OCI-LY1 (cell line): ENCODE measurements around the gene ZNRF1.

ENCODE experiments used
- H2AFZ ChIP-seq: fragments of 200-600 bp; sonication (generic), shearing (Covaris generic); 2 replicates; pipeline ENCODE4 v1.6.0; 2014; ENCODE audit warnings: antibody characterized with exemption, mild to moderate bottlenecking, low read length
- H3F3A ChIP-seq: fragments of 200-600 bp; sonication (generic), shearing (Covaris generic); 2 replicates; pipeline ENCODE4 v1.6.0; 2014; ENCODE audit warnings: mild to moderate bottlenecking, antibody characterized with exemption, low read length, moderate library complexity; ENCODE audit not compliant: insufficient read depth
- H3K27ac ChIP-seq: fragments of 200-600 bp; sonication (generic); 2 replicates; pipeline ENCODE4 v1.5.1; 2014; ENCODE audit warnings: low read length, mixed run types, mild to moderate bottlenecking, low read depth; ENCODE audit not compliant: poor library complexity, severe bottlenecking
- H3K27me3 ChIP-seq: fragments of 200-600 bp; sonication (generic); 2 replicates; pipeline ENCODE4 v1.6.0; 2014; ENCODE audit warnings: antibody characterized with exemption, mild to moderate bottlenecking, low read length, moderate library complexity; ENCODE audit not compliant: insufficient read depth
- H3K36me3 ChIP-seq: fragments of 200-600 bp; sonication (generic); 2 replicates; pipeline ENCODE4 v1.6.1; 2014; ENCODE audit warnings: mild to moderate bottlenecking, antibody characterized with exemption, low read length, moderate library complexity, mixed read lengths; ENCODE audit not compliant: insufficient read depth
- H3K4me1 ChIP-seq: fragments of 200-600 bp; sonication (generic); 2 replicates; pipeline ENCODE4 v1.5.1; 2014; ENCODE audit warnings: mild to moderate bottlenecking, low read length, moderate library complexity; ENCODE audit not compliant: insufficient read depth, severe bottlenecking
- H3K4me2 ChIP-seq: fragments of 200-600 bp; sonication (generic), shearing (Covaris generic); 2 replicates; pipeline ENCODE4 v1.6.1; 2014; ENCODE audit warnings: low read length
- H3K4me3 ChIP-seq: fragments of 200-600 bp; sonication (generic); 2 replicates; pipeline ENCODE4 v1.5.1; 2014; ENCODE audit warnings: low read length, low read depth, mild to moderate bottlenecking, mixed read lengths; ENCODE audit not compliant: poor library complexity, severe bottlenecking
- H3K79me2 ChIP-seq: fragments of 200-600 bp; shearing (Covaris generic); 2 replicates; pipeline ENCODE4 v1.6.1; 2016; ENCODE audit warnings: mixed run types, low read length, mixed read lengths; ENCODE audit not compliant: insufficient read depth
- H3K9ac ChIP-seq: fragments of 200-600 bp; sonication (generic), shearing (Covaris generic); 2 replicates; pipeline ENCODE4 v1.6.1; 2014; ENCODE audit warnings: mild to moderate bottlenecking, low read length, mixed read lengths
- H3K9me2 ChIP-seq: fragments of 200-600 bp; sonication (generic), shearing (Covaris generic); 2 replicates; pipeline ENCODE4 v1.6.1; 2014; ENCODE audit warnings: low read depth, mild to moderate bottlenecking, low read length, mixed read lengths
- H3K9me3 ChIP-seq: fragments of 200-600 bp; shearing (Covaris generic); 2 replicates; pipeline ENCODE4 v1.6.1; 2014; ENCODE audit warnings: low read length, mixed read lengths
- H4K20me1 ChIP-seq: fragments of 200-600 bp; sonication (generic), shearing (Covaris generic); 2 replicates; pipeline ENCODE4 v1.6.0; 2016; ENCODE audit warnings: mild to moderate bottlenecking, low read length; ENCODE audit not compliant: insufficient read depth
- CTCF ChIP-seq: fragments of 200-600 bp; sonication (generic), shearing (Covaris generic); IDR thresholded peaks from 2 replicates; pipeline ENCODE4 v1.5.1; 2017; ENCODE audit warnings: mild to moderate bottlenecking, antibody characterized with exemption, low read length, moderate library complexity, mixed read lengths
- EZH2 ChIP-seq: fragments of 200-600 bp; sonication (generic), shearing (Covaris generic); IDR thresholded peaks from 2 replicates; pipeline ENCODE4 v1.8.0; 2017; ENCODE audit warnings: borderline replicate concordance, mixed run types, mild to moderate bottlenecking, antibody characterized with exemption, low read length, moderate library complexity, mixed read lengths

The ZNRF1 gene

GRCh38 chr16:74990832-74991231, 8.0 kb upstream of the ZNRF1 start:
- Histone ChIP-seq H4K20me1 (no peaks in the 10 kb centered on the region), H3K27me3 (no peaks in the 10 kb centered on the region), H3K4me2 (no peak overlapping the region), H3F3A (no peaks in the 10 kb centered on the region), H3K9me2 (no peaks in the 10 kb centered on the region), H3K27ac (no peak overlapping the region), H2AFZ (no peak overlapping the region), H3K4me1 (no peaks in the 10 kb centered on the region), H3K9ac (no peak overlapping the region), H3K4me3 (no peak overlapping the region), H3K9me3 (no peaks in the 10 kb centered on the region), H3K79me2 (no peaks in the 10 kb centered on the region), H3K36me3 (no peaks in the 10 kb centered on the region)
- TF ChIP-seq EZH2 (no peak), CTCF (no peak)

DNA sequence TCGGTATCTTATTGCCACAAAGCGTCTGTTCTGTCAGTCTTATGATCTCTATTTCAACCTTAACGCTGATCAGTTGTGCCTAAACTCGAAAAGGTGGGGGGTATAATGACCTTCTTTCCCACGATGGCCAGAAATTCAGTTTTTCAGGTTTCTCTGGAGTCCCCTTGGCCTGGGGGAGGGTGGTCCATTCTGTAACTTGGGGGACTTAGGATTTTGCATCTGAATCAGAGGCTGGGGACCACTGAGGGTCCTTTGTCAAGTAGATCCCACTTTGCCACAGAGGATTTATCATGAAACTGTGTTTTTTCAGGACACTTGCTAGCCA, 7.6 kb upstream of the ZNRF1 start:
- H3K9me2 ChIP-seq: no peaks in the 10 kb centered on the region
- no peak overlapping the region for H3K27ac ChIP-seq
- no peak overlapping the region for H3K9ac ChIP-seq
- no peaks in the 10 kb centered on the region for H4K20me1 ChIP-seq
- no peak overlapping the region for H3K4me2 ChIP-seq
- no peaks in the 10 kb centered on the region for H3K9me3 ChIP-seq
- no peaks in the 10 kb centered on the region for H3K4me1 ChIP-seq
- H3K79me2 ChIP-seq: no peaks in the 10 kb centered on the region
- no peak overlapping the region for H3K4me3 ChIP-seq
- no peaks in the 10 kb centered on the region for H3K27me3 ChIP-seq
- no peaks in the 10 kb centered on the region for H3F3A ChIP-seq
- no peak for TF ChIP-seq CTCF
- H3K36me3 ChIP-seq: no peaks in the 10 kb centered on the region
- no peak overlapping the region for H2AFZ ChIP-seq

DNA sequence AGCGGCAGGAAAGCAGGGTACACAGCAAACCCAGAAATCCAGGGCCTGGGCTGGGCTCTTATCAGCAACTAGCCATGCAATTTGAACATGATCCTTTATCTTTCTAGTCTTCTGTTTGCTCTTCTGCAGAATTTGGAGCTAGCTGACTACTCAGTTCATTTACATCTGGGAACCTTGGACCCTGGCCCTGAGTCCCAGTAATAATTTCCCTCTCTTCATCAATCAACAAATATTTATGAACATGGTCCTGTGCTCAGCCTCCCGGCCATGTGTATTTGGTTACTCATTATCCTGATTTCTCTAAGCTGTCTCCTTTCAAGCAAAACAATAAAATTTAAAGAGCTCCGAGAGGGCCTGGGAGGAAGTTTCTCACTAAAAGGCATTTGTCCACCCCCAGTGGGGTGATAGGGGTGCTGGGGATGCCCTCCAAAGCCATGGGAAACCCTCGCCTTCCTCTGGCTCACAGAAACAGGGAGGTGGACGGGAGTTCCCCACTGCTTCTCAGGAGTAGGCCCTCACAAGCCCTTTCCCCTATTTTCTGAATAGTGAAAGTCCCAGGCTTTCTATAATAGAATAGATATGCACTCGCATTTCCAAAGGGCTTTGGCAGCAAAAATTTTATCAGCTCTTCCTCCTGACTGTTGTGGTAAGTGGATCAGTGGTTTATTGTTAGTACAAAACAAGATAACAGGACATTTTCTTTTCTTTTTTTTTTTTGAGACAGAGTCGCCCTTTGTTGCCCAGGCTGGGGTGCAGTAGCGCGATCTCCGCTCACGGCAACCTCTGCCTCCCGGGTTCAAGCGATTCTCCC, 7.0 kb upstream of the ZNRF1 start:
- no peaks in the 10 kb centered on the region for H3K9me2 ChIP-seq
- no peak overlapping the region for H3K4me2 ChIP-seq
- H3K9ac ChIP-seq: no peak overlapping the region
- H3K36me3 ChIP-seq: no peaks in the 10 kb centered on the region
- no peak for TF ChIP-seq CTCF
- no peak for TF ChIP-seq EZH2
- no peak overlapping the region for H2AFZ ChIP-seq
- no peaks in the 10 kb centered on the region for H3K27me3 ChIP-seq
- H3K9me3 ChIP-seq: no peaks in the 10 kb centered on the region
- no peaks in the 10 kb centered on the region for H3F3A ChIP-seq
- no peak overlapping the region for H3K4me3 ChIP-seq
- no peaks in the 10 kb centered on the region for H4K20me1 ChIP-seq
- no peak overlapping the region for H3K27ac ChIP-seq
- no peaks in the 10 kb centered on the region for H3K4me1 ChIP-seq
- no peaks in the 10 kb centered on the region for H3K79me2 ChIP-seq
